GM13977 (cell line): ENCODE measurements around the gene NDNF.

Source experiments
- DNase-seq: peaks from one replicate; pipeline ENCODE4 v3.0.0; 2012; ENCODE audit warnings: low spot score
- in situ Hi-C: fragments of 300-500 bp; cut with MboI; formaldehyde crosslinking; loops from one replicate; pipeline ENCODE4 v1.12.0; 2022; ENCODE audit warnings: low sequenced_read_pairs, low pct_unique_long_range_greater_than_20kb, mixed read lengths, inconsistent platforms; ENCODE audit not compliant: unreplicated experiment
- TF ChIP-seq, protein P1 (sequence below): IDR thresholded peaks from 2 replicates; pipeline ENCODE4 v1.5.1; 2012; ENCODE audit warnings: mild to moderate bottlenecking, control low read depth; ENCODE audit not compliant: insufficient read depth; ENCODE audit errors: extremely low read depth, missing control alignments

The NDNF gene

DNA sequence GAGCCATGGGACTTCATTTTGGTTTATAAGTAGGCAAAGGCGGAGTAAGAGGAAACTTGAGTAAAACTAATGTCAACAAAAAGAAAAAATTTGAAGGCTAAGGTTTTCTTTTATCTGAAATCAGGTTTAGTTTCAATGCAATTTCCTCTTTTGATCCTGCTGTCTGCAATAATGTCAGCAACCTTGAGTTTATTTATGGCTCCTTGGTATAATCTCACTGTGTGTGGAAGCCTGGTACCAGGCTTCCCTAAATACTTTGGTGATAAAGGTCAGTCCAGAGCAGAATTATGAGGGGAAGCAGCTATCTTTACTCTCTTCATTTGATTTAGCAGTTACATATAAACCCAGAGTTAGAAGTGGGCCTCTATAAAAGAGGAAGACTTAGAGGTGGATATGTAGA lies 57.8 kb downstream of the NDNF start:
- no peak for DNase-seq
- in situ Hi-C loops, result no loop called here
- TF ChIP-seq, protein P1, sequence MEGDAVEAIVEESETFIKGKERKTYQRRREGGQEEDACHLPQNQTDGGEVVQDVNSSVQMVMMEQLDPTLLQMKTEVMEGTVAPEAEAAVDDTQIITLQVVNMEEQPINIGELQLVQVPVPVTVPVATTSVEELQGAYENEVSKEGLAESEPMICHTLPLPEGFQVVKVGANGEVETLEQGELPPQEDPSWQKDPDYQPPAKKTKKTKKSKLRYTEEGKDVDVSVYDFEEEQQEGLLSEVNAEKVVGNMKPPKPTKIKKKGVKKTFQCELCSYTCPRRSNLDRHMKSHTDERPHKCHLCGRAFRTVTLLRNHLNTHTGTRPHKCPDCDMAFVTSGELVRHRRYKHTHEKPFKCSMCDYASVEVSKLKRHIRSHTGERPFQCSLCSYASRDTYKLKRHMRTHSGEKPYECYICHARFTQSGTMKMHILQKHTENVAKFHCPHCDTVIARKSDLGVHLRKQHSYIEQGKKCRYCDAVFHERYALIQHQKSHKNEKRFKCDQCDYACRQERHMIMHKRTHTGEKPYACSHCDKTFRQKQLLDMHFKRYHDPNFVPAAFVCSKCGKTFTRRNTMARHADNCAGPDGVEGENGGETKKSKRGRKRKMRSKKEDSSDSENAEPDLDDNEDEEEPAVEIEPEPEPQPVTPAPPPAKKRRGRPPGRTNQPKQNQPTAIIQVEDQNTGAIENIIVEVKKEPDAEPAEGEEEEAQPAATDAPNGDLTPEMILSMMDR, result no peak

DNA sequence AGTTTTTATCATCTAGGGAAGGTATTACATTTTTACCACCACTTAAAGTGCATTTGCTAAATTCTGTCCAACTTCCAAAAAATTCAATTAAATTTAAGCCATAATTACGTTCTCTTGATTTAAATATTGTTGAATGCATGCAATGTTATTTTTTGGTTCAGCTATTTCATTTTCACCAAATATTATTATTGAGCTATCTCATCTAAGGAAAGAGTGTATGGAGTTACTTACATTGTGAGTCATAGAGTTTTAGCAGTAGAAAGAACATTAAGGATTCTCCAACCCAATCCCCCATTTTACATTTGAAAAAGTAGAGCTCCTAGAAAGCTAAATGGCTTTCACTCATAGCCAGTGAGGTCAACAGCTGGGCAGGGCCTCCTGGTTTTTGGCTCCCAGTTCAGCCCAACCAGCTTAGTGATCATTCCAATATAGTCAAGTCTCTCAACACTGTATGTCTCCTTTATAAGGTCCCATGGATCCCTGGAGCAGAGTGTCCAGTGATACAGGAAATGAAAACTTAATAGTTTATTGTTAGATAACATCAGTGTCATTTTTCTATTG lies 60.5 kb downstream of the NDNF start:
- TF ChIP-seq, protein P1, result no peak
- DNase-seq, result no peak
- in situ Hi-C loops, result no loop called here

DNA sequence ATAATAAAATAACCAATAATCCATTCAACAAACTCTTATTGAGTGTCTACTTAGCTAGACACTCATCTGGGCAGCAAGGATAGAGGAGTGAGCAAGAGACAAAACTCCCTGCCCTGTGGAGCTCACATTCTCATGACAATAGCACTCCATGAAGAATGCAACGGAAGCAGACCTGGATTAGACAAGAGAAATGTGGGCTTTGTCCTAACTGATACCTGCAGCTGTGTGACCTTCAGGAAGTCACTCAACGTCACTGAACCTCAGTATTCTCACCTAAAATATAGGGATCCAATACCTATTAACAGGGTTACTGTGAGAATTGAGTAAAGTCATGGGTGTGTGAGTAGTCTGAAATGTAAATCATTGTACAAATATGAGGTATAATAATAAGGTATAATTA lies 61.2 kb downstream of the NDNF start:
- no peak for DNase-seq
- TF ChIP-seq, protein P1, result no peak
- in situ Hi-C loops, result no loop called here

DNA sequence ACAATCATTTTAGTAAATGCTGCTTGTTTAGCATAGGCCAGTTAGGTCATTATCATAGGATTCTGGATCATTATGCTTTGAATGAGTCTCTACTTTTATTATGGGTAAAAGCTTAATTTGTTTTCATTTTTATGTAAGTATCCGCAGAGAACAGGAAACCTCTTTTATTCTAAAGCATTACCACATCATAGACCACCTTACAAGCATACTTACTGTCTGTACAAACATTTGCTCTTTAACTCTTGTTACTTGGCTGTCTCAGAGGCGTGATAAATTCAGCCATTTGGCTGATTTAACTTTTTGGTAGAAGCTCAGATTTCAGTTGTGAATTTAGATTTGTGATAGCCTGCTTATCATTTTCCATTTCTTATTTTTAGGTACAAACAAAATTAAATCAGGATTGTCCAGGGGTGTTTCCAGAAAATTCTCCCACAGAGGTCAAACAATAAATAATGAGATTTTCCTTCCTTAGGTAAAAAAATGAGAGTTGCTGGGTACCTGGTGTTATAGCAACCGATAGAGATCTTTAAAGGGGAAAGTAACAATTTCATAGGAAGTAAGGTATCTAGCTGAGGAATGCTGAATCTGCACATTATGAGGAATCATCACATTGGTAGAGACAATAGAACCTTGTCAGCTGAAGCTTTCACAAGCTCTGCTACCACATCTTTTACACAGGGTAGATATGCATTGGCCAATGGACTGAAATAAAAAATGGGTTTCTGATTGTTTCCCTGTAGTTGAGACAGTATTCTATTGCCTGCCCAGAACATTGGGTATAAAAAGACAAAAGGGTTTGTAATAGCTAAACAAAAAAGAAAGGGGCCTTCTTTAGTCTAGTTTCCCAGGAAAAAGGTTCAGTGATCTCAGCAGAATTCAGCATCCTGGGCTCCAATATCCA lies 62.5 kb downstream of the NDNF start:
- TF ChIP-seq, protein P1, result no peak
- no peak for DNase-seq
- in situ Hi-C loops, result no loop called here

DNA sequence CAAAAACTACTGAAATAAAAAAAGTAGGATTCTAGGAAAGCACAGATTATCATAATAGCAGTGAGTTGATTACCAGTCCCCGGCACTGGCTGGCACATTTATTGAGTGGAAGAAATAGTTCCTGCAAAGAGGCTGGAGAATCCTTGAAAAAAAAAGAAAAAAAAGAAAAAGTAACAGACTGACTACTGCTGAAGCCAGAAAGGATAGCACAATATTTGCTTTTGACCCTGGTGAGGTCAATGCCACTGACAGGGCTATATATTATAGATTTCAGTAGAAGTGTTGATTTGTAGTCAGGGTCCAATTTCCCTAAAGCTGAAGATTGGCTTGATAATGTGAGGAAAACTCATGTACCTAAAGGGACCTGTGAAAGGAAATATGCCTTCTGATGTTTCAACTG lies 64.7 kb downstream of the NDNF start:
- TF ChIP-seq, protein P1, result no peak
- DNase-seq, result no peak
- in situ Hi-C loops, result no loop called here

DNA sequence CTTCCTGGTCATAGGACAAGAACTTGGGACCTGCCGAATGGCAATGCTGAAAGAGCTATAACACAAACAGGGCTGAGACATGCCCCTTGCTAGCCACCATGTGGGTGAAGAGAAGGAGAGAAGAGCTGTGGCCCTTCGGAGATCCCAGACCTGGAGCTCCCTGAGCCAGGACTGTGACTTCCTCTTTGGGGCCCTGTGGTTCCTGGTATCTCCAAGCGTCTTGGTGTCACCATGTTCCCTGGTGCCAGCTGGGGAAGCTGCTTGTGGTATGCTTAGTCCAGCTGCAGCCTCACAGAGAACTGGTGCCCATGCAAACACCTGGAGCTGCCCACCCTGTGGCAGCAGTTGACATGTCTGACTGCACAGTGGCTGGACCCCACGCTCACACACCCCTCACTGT lies 68.5 kb downstream of the NDNF start:
- TF ChIP-seq, protein P1, result no peak
- in situ Hi-C loops, result no loop called here
- no peak for DNase-seq
